Cerebellar cortex (tissue), 1 donor: ENCODE data around the gene TOR1A.
"Not testable (repeated sequence)": the region's sequence is repeated elsewhere in the genome, so short reads cannot be mapped to it uniquely, and the experiment has no call there.

ENCODE experiments used
- DNase-seq: peaks from one replicate; pipeline ENCODE4 v3.0.0-alpha.2; 2015; ENCODE audit warnings: low spot score

TOR1A gene

DNA sequence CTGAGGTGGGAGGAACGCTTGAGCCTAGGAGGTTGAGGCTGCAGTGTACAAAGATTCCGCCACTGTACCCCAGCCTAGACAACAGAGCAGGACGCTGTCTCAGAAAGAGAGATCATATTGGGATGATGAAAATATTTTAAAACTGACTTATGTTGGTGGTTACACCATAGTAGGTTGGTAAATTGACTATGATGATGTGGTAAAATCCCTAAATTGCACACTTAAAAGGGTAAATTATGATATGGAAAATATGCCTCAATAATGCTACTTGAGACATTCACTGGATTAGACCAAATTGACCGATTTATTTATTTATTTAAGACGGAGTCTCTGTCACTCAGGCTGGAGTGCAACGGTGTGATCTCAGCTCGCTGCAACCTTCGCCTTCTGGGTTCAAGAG, 42.8 kb downstream of the TOR1A start:
- no peak for DNase-seq

DNA sequence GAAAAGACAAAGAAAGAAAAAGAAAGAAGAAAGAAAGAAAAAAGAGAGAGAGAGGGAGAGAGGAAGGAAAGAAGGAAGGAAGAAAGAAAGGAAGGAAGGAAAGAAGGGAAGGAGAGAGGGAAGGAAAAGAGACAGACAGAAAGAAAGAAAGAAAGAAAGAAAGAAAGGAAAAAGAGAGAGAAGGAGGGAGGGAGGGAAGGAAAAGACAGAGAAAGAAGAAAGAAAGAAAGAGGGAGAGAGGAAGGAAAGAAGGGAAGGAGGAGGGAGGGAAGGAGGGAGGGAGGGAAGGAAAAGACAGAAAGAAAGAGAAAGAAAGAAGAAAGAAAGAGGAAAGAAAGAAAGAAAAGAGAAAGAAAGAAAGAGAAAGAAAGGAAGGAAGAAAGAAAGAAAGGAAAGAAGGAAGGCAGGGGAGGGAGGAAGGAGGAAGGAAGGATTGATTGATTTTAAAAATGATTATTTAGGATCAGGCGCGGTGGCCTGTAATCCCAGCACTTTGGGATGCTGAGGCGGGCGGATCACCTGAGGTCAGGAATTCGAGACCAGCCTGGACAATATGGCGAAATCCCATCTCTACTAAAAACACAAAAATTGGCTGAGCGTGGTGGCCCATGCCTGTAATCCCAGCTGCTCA, 44.3 kb downstream of the TOR1A start:
- no peak for DNase-seq

DNA sequence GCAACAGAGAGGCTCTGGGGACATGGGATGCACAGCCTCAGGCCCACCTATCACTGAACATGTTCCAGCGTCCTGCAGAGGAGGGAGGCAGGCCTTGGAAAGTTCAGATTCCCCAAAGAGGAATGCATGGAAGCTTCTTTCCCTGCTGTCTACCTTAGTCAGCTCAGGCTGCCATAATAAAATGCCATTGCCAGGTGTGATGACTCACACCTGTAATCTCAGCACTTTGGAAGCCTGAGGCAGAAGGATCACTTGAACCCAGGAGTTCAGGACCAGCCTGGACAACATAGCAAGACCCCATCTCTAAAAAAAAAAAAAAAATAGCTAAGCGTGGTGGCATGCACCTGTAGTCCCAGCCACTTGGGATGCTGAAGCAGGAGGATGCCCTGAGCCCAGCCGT, 45.5 kb downstream of the TOR1A start:
- DNase-seq, result no peak

- no peak for DNase-seq
These were observed 46.2 kb downstream of the TOR1A start for GRCh38 chr9:129777769-129778130.

DNA sequence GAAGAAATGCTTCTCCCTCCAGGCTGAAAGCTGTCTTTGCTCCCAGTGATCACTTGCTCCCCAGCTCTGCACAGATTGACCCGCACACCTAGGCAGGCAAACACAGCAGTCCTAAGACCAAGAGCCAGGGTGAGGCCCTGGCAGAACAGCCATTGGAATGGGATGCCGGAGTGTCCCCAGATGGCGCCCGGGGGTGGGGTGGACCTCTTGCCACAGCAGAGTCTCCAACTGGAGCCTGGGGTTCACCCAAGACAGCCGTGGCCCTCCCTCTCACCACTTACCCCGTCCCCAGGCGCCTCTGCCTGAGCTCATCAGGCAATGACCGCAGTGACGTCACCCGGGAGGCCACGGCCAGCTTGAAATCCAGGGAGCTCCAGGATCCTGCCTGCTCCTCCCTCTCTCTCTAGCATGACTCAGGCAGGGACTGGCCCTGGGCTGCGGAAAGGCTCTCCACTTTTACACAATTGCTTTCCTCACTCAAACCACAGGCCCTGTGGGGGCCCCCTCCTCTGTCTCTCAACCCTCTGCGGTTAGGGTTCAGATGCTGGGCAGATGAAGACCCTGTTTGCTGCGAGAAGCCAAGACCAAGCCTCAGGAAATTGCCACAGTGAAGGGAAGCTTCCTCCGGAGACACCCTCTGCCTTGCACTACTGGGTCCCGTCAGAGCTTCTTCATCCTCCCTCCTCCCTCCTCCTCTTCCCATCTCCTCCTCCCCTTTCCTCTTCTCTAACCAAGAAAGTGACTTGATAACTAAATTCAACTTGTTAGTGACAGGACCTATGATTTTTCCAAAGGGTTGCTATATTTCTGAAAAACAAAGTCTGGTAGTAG, 46.8 kb downstream of the TOR1A start:
- peak; percentile 63 for DNase-seq

DNA sequence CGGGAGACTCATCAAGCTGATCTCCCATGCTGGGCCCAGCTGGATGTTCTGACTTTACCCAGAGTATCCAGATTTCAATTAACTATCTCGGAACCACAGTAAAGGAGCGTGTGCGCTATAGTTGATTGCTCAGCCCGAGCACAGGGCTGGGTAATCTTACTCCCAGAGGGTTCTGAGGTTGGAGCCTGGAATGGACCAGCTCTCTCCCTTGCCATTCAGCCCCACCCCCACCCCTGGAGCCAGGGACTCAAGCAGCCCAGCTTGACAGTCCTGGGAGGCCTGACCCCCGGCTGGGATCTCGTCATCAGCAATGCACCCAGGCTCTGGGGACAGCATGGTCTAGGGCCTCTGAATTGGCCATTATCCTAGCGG, 47.4 kb downstream of the TOR1A start:
- DNase-seq, result no peak

DNA sequence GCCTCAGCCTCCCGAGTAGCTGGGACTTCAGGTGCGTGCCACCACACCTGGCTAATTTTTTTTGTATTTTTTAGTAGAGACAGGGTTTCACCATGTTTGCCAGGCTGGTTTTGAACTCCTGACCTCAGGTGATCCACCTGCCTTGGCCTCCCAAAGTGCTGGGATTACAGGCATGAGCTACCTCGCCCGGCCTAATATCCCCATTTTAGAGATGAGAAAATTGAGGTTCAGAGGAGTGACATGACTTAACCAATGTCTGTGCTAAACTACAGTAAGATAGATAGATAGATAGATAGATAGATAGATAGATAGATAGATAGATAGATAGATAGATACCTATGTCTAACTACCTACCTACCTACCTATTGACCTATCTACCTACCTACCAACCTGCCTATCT, 47.8 kb downstream of the TOR1A start:
- not testable (repeated sequence) for DNase-seq

DNA sequence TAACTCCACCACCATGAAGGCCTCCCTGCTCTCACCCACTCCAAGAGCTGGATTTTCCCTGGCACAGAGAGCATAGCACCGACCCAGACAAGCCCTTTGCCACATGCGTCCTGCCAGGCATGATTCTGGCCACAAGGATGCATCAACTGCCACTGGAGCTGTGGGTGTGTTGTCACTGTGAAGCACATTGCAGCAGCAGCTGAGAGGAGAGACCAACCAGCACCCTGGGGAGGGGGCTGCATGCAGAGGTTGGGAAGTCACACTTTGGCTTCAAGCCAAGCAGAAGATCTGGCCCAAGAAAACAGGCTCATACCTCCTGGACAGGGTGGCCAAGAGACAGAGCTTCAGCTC, 48.5 kb downstream of the TOR1A start:
- no peak for DNase-seq

DNA sequence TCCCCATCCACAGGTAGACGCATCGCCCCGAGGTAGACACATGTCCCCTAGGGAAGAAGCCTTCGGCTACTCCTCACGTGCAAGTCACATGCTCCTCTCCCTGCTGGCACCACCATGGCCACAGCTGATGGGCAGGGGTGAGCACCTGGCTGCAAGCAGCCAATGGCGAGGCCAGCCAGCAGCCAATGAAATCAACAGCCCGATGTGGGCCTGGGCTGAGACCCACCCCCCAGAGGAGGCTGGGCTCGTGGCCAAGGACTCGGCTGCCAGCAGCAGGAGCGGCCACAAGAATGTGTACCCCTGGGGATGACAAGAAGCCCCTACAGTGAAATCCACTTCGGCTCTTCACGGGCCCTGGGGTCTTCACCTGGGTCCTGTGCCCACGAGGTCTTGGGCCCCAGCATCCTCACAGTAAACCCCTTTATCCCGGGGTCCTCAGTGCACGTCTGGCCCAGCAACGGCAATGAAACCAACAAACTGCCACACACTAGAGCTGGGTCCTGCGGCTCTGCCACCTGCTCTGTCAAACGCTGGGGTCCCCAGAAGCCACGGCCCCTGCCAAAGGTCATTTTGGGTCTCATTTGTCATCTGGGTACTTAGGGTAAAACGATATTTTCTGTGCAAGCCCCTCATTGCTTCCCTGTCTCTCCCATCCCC, 49.0 kb downstream of the TOR1A start:
- DNase-seq, result no peak

DNA sequence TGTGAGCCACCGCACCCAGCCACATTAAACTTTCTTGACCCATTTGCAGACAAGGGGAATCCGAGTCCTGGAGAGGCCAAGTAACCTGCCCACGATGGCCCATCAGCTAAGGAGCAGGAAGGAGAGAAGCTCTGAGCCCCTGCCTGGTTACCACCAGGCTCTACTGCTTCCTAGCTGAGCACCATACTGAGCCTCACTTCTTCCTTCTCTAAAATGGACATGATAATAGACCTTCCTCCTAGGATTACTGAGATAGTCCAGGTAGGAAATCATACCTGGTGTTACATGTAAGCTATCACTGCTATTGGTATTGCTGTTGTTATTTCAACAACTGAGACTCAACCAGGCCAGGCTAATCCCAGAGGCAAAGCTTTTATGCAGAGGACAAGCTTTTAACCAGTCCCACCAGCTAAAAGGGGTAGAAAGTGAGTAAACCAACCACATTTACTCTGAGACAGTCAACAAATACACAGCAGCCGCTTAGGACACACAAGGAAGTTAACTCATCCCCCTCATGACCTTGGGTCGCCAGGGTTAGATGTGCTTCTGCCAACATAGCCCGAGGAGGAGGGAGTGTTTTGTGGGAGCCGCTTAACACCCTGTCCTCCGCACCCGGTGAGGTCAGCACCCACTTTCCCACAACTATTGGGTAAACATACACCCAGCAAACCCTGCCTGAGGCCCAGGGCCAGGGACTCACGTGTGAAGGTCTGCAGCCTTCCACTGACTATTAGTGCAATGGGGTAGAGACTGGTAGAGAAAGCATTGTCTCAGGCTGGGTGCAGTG, 50.5 kb downstream of the TOR1A start:
- DNase-seq, result no peak

- DNase-seq, result no peak
These were observed 53.2 kb downstream of the TOR1A start for GRCh38 chr9:129770741-129771140.

DNA sequence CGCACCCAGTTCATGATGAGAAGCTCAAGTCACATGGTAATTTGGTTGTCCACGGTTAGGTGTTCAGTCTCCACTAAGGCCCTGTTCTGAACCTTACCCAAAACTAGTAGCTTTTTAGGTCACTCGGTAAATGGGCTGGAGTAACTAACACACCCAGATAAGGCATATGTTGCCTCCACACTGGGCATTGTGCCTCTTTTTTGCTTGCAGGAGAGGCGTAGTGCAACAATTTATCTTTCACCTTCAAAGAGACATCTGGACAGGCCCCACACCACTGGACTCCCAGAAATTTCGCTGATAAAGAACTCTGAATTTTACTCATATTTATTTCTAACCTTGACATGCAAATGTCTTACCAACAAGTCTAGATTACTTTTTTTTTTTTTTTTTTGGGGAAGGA, 54.3 kb downstream of the TOR1A start:
- DNase-seq, result no peak

GRCh38 chr9:129768486-129768885, 55.5 kb downstream of the TOR1A start:
- no peak for DNase-seq

DNA sequence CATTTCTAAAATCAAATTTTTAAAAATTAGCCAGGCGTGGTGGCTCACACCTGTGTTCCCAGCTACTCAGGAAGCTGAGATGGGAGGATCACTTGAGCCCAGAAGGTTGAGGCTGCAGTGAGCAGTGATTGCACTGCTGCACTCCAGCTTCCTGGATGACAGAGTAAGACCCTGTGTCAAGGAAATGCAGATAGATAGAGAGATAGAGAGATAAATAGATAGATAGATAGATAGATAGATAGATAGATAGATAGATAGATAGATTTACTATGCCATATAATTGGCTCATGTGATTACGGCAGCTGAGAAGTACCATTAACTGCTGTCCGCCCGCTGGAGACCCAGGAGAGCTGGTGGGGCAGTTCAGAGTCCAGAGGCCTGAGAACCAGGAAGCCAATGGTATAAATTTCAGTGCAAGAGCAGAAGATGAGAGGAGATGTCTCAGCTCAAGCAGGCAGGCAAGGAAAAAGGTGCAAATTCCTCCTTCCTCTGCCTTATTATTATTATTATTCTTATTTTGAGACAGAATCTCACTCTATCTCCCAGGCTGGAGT, 58.1 kb downstream of the TOR1A start:
- no peak for DNase-seq

GRCh38 chr9:129762985-129763926, 60.7 kb downstream of the TOR1A start:
- DNase-seq, result no peak
